Fibroblast of the aortic adventitia (primary cell): ENCODE data around the gene LPAR2. TPM values are rescaled to one million over a fixed set of nuclear protein-coding genes. Genes with fewer than 3 reads are reported as not detected.

Experiments used
- DNase-seq: peaks from one replicate; pipeline ENCODE4 v3.0.0-alpha.2; 2010; ENCODE audit warnings: low read depth
- H3K4me3 ChIP-seq: 2 replicates; pipeline ENCODE4 v1.5.1; 2011; ENCODE audit warnings: low read depth, mild to moderate bottlenecking, control low read depth, low read length, moderate library complexity
- total RNA-seq: library from RNA; depleted of rRNA; stranded (reverse); fragments of >200 nt; gene quantifications from 2 replicates; pipeline ENCODE4 v1.2.3, GENCODE V29; 2012; ENCODE audit warnings: low replicate concordance
- TF ChIP-seq, protein P1 (sequence below): IDR thresholded peaks from 2 replicates; pipeline ENCODE4 v1.5.1; 2011; ENCODE audit warnings: mild to moderate bottlenecking, low read length, control low read depth, inconsistent platforms; ENCODE audit not compliant: insufficient read depth

LPAR2 gene
- total RNA-seq, 1 donor = 1.1 TPM

DNA sequence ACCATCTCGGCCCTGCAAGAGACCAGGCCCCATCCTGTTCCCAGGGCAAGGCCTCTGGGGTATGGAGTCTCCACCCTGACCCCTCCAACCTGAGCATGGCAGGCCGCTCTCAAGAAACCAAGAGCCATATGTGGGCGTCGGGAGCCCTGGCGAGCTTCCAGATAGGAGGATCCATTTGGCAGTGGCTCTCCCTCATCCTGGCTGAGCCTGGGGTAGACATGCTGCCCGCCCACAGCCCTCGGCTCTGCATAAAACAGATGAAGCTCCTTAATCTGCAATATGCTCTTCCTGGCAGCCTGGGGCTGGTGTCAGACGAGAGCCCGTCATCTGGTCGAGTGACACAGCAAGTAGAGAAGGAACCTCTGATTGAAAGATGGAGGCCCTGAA lies 29.4 kb upstream of the LPAR2 start:
- H3K4me3 ChIP-seq = no peak overlapping the region
- TF ChIP-seq, protein P1, sequence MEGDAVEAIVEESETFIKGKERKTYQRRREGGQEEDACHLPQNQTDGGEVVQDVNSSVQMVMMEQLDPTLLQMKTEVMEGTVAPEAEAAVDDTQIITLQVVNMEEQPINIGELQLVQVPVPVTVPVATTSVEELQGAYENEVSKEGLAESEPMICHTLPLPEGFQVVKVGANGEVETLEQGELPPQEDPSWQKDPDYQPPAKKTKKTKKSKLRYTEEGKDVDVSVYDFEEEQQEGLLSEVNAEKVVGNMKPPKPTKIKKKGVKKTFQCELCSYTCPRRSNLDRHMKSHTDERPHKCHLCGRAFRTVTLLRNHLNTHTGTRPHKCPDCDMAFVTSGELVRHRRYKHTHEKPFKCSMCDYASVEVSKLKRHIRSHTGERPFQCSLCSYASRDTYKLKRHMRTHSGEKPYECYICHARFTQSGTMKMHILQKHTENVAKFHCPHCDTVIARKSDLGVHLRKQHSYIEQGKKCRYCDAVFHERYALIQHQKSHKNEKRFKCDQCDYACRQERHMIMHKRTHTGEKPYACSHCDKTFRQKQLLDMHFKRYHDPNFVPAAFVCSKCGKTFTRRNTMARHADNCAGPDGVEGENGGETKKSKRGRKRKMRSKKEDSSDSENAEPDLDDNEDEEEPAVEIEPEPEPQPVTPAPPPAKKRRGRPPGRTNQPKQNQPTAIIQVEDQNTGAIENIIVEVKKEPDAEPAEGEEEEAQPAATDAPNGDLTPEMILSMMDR = no peak
- DNase-seq = no peak

DNA sequence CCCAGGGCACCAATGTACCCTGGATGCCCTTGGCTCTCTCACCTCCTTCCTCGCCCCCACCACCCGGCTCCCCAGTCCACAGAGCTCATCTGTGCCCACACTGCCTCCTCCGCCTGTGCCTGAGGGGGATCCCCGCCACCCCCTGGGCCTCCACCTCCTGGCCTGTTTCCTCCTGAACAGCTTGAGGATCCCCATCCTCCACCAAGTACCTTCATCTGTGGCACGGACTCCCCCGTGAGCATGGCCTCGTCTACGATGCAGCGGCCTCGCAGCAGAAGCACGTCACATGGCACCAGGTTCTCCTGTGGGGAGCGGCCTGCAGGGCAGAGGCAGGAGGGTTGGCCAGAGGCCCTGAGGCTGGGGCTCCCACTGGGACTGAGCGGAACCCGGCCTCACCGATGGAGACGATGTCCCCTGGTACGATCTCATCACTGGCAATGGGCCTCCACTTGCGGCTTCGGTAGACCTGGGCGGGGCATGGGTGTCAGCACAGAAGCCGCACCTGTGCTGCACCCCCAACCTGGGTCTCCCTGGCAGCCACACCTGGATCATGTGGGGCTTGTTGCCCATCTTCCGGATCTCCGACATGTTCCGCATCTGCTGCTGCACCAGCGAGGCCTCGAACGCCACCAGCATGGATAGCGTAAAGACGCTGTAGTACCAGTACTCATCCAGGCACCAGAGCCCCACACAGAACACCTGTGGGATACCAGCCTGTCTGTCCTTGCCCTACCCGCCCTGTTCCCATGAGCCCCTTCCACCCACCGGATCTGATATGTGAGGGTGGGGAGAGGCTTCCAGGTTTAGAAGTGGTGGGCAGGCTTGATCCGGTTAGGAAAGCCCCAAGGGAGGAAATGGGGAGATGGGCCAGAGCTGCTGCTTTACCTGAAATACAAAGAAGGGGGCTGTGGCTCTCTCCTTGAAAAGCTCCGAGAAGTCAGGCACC lies 28.7 kb upstream of the LPAR2 start:
- TF ChIP-seq, protein P1 = no peak
- H3K4me3 ChIP-seq = no peak overlapping the region
- no peak for DNase-seq

DNA sequence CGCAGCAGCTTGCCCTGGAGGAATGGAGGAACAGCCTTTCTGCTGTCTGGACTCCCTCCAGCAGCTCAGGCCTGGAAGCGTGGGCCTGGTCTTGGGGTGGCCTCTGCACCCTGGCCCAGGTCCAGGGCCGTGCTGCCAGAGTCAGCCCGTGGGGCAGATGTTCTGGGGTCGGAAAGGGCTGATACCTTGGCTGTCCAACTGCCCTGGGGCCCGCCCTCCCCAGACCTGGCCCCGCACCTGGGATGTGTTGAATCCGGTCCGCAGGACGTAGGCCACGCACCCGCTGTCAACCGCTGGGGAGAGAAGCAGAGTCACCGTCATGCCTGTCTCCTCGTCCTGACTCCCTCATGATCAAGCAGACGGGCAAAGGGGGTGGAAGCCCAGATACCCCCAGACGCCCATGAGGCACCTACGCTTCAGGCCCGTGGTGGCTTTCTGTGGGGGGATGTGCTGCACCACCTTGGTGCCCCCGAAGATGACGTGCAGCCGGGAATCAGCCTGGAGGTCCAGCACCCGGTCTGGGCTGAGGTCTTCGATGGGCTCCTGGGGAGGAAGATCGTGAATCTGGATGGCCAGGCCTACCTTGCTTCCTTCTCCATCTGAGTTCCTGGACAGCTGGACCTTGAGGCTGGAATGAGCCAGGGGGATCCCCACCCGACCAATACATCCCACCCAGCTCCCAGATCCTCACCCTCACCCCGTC lies 27.8 kb upstream of the LPAR2 start:
- TF ChIP-seq, protein P1 = no peak
- H3K4me3 ChIP-seq = no peak overlapping the region
- no peak for DNase-seq

DNA sequence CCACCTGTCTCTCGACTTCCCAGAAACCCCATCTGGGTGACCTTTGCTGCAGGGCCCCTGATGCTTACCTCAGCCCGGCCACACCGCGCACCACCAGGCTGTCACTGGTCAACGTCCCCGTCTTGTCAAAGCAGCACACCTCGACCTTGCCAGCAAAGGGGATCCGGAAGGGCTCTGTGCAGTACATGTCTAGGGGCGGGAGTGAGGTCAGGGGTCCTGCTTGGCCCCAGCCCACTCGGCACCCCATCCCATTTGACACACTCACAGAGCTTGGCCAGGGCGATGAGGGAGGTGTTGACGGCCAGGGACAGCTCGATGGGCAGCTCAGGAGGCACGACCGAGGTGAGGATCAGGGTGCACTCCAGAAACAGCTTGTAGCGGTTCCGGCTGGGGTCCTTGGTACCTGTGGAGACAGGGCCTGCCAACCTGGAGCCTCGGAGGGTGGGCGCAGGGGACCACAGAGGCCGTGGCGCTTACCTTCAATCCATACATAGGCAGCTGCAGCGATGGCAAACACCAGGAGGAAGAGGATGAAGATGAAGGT lies 27.1 kb upstream of the LPAR2 start:
- TF ChIP-seq, protein P1 = no peak
- no peak overlapping the region for H3K4me3 ChIP-seq
- no peak for DNase-seq

DNA sequence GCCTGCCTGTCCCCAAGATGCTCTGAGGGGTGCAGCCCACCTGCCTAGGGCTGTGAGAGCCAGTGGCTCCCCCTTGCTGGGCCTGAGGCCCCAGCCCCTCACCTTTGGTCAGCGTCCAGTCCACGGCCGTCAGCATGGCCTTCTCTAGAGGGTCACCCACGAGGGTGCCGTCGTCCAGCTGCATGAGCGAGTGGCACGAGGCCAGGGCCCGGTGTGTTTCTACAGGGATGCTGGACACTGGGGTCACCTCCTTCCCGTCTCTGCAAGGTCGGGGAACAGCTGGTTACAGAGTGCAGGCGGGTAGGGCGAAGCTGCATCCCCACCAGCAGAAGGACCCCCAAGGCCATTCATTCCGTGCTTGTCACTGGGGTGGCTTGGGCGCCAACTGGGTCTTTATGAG lies 26.4 kb upstream of the LPAR2 start:
- TF ChIP-seq, protein P1 = no peak
- no peak for DNase-seq
- H3K4me3 ChIP-seq = no peak overlapping the region

DNA sequence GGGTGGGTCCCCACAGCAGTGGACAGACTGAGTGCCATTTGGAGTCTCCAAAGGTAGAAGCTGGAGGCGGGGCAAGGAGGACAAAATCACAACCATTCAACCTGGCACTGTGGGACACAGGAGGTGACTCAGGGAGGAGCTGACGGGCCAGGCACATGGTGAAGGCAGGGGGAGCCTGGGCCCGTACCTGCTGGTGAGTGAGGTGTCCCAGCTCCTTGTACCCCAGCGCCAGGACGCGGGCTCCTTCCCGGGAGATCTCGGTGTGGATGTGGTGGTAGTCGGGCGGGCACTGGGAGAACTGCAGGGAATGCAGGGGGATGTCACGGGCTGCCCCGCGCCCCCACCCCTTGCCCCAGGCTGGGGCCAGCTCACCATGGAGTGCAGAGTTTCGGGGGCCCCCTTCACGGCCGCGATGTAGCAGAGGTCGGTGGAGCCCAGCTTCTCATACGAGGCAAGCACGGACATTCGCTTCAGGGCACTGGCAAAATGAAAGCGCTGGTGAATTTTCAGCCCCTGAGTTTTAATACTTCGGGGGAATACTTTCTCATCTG lies 25.7 kb upstream of the LPAR2 start:
- DNase-seq = no peak
- TF ChIP-seq, protein P1 = no peak
- H3K4me3 ChIP-seq = no peak overlapping the region
